Epithelial cell of esophagus (primary cell): Measurements from ENCODE around the gene KRT16.

ENCODE experiments used
- DNase-seq: peaks from one replicate; pipeline ENCODE4 v3.0.0; 2010; ENCODE audit warnings: low read depth
- H3K4me3 ChIP-seq: 2 replicates; pipeline ENCODE4 v1.5.1; 2011; ENCODE audit warnings: mild to moderate bottlenecking, low read length, control low read depth
- CTCF ChIP-seq: IDR thresholded peaks from 2 replicates; pipeline ENCODE4 v1.5.1; 2011; ENCODE audit warnings: low read depth, mild to moderate bottlenecking, low read length, control low read depth, inconsistent platforms; ENCODE audit not compliant: insufficient read depth; ENCODE audit errors: missing control alignments

The KRT16 gene

DNA sequence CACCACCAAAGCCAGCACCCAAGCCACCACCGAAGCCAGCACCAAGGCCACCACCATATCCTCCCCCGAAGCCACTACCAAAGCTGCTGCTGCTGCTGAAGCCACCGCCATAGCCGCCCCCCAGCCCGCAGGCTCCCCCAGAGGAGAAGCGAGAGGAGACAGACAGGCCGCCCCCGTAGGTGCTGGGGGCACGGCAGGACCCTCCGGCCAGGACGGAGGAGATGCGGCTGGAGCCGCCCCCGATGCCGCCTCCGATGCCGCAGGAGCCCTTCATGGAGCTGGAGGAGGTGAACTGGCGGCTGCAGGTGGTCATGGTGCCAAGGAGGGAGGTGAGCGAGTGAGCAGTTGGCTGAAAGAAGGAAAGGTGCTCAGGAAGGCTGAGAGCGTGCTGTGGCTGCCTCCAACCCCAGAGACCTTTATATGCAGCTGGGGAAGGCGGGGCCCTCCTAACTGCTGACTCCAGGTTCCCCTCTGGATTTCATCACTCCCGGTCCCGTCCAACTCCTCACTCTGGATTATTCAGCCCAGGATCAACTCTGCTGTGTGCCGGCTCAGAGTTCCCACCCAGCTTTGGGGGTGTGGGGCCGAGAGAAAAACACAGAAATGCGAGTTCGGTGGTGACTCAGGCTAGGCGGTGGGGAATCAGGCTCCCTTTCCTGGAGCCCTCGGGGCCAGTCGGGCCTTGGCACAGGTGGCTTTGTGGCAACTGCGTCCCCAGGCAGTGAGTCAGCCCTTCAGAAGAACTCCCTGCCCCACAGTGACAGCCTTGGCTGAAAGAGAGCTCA is at the start of gene KRT16:
TSS of gene KRT16 (minus strand) at position 392 of the 785 bp plus-strand sequence. CDS start at position 313, 79 bp downstream.
- peak; percentile 97 for DNase-seq
- peak within 1 kb of the TSS; percentile 57 for H3K4me3 ChIP-seq

GRCh38 chr17:41660221-41660711 is 47.7 kb upstream of the KRT16 start:
- no peak for DNase-seq
- no peak for TF ChIP-seq CTCF
- no peak overlapping the region for H3K4me3 ChIP-seq

GRCh38 chr17:41659427-41660212 is 47.1 kb upstream of the KRT16 start:
- DNase-seq: no peak
- no peak for TF ChIP-seq CTCF

GRCh38 chr17:41658846-41659245 is 46.3 kb upstream of the KRT16 start:
- no peak for TF ChIP-seq CTCF
- DNase-seq: no peak
- no peak overlapping the region for H3K4me3 ChIP-seq

More at GRCh38 chr17:41659427-41660212, 47.1 kb upstream of the KRT16 start:
- H3K4me3 ChIP-seq: no peak overlapping the region

DNA sequence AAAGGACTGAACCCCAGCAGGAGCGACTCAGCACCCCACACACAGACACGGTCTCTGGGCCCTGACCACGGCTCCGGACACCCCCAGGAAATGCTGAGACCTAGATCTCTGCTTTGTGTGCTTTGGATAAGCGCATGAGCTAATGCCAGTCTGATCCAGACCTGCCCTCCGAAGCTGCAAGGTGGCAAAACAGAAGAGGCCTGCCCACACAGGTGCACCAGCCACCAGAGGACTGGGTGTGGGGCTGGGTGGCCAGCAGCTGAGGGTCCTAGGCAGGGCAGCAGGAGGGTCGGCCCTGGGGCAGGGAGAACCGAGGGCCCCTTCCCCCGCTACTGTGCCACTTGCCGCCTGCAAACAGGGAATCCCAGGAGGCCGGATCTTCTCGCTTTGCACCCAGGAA is 45.4 kb upstream of the KRT16 start:
- DNase-seq: peak; percentile 69
- no peak for TF ChIP-seq CTCF
- H3K4me3 ChIP-seq: no peak overlapping the region

DNA sequence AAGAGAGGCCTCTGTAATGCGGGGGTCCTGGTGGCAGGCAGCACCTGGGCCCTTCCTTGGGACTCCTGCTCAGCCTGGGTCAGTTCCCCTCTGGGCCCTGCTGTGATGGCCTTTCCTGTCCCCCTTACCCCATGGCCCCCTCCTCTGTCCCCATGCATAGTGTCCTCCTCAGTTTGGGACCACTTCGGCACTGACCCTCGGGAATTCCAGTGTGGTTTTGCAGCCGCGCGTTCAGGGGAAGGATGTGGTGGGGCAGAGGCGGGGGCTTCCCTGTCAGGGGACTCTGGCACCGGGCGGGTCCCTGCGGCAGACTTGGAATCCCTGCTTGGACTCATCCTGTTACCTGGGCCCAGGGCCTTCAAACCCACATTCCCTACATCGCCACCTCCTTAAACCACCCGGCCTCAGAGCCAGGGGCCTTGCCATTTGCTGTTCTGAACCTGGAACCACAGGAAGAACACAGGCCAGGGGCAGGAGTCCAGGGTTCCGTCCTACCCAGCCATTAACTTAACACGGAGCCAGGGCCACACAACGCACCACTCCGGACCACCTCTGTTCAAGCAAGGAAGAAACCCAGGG is 44.7 kb upstream of the KRT16 start:
- DNase-seq: peak; percentile 57
- H3K4me3 ChIP-seq: no peak overlapping the region
- no peak for TF ChIP-seq CTCF
